Caco-2 (cell line): ENCODE measurements around the gene PRSS57. TPM values are rescaled to one million over a fixed set of nuclear protein-coding genes. Genes with fewer than 3 reads are reported as not detected.

Experiments
- BruUV-seq: library from RNA; stranded (reverse); fragments of 400-500 nt; replicated peaks from 2 replicates; lab custom pipeline; 2021; lab: Mats Ljungman, UMichigan
- CTCF ChIA-PET: fragments of 300-600 bp; sonication (Branson Sonifier 250); formaldehyde crosslinking; loops from one replicate; lab custom pipeline; 2022; ENCODE audit warnings: antibody characterized with exemption; lab: Charles Lee
- POLR2A ChIA-PET: fragments of 300-600 bp; sonication (Branson Sonifier 250); formaldehyde crosslinking; loops from one replicate; lab custom pipeline; 2022; ENCODE audit warnings: antibody characterized with exemption; lab: Charles Lee
- DNase-seq, 2 experiments: peaks; one replicate each; pipeline versions ENCODE4 v3.0.0 to v3.0.0-alpha.2; 2020 to 2022
- H3K27me3 ChIP-seq: replicated peaks from 2 replicates; pipeline ENCODE4 v1.6.0; 2011; ENCODE audit warnings: low read length; ENCODE audit not compliant: control insufficient read depth, insufficient read depth
- H3K36me3 ChIP-seq: 2 replicates; pipeline ENCODE4 v1.5.1; 2011; ENCODE audit warnings: low read length; ENCODE audit not compliant: control insufficient read depth, insufficient read depth
- H3K4me1 ChIP-seq: fragments of 250-450 bp; sonication (Bioruptor Pico); 2 replicates; pipeline ENCODE4 v1.5.1; 2020; ENCODE audit warnings: mild to moderate bottlenecking
- H3K4me3 ChIP-seq: 2 replicates; pipeline ENCODE4 v1.5.1; 2011; ENCODE audit warnings: low read depth, mild to moderate bottlenecking, control low read depth, low read length
- H3K9me3 ChIP-seq: fragments of 250-450 bp; sonication (Bioruptor Pico); 2 replicates; pipeline ENCODE4 v1.5.1; 2020; ENCODE audit warnings: mild to moderate bottlenecking, moderate library complexity
- H3K27ac Mint-ChIP-seq: one replicate; pipeline ENCODE4 v1.8.0; 2022; ENCODE audit warnings: mixed read lengths; ENCODE audit not compliant: unreplicated experiment
- H3K27me3 Mint-ChIP-seq: one replicate; pipeline ENCODE4 v1.8.0; 2022; ENCODE audit warnings: mixed read lengths; ENCODE audit not compliant: insufficient read depth, unreplicated experiment
- H3K36me3 Mint-ChIP-seq: one replicate; pipeline ENCODE4 v1.8.0; 2022; ENCODE audit warnings: mild to moderate bottlenecking, mixed read lengths; ENCODE audit not compliant: insufficient read depth, unreplicated experiment
- H3K4me1 Mint-ChIP-seq: one replicate; pipeline ENCODE4 v1.8.0; 2022; ENCODE audit warnings: low read depth, mixed read lengths; ENCODE audit not compliant: unreplicated experiment
- H3K4me3 Mint-ChIP-seq: one replicate; pipeline ENCODE4 v1.8.0; 2022; ENCODE audit warnings: mild to moderate bottlenecking, moderate library complexity, mixed read lengths; ENCODE audit not compliant: unreplicated experiment
- H3K9me3 Mint-ChIP-seq: one replicate; pipeline ENCODE4 v1.8.0; 2022; ENCODE audit warnings: mixed read lengths; ENCODE audit not compliant: unreplicated experiment
- CTCF ChIP-seq, 2 experiments: fragments of 200-600 bp in 1 of 2; IDR thresholded peaks; 1 replicate in 1 of 2; 2 replicates in 1 of 2; pipeline versions ENCODE4 v1.5.1 to v1.8.0; 2011 to 2022; ENCODE audit warnings: antibody characterized with exemption in 1 of 2, control low read depth in 1 of 2, inconsistent platforms in 1 of 2, low read depth in 1 of 2, low read length in 1 of 2, mild to moderate bottlenecking in 1 of 2, moderate library complexity in 1 of 2; ENCODE audit not compliant: insufficient read depth in 1 of 2, severe bottlenecking in 1 of 2, unreplicated experiment in 1 of 2
- intact Hi-C: fragments of 100-400 bp; cut with micrococcal nuclease; formaldehyde crosslinking; loops from one replicate; pipeline ENCODE4 v1.10.0; 2022; ENCODE audit not compliant: unreplicated experiment
- total RNA-seq: library from RNA; stranded (reverse); gene quantifications from 2 replicates; pipeline ENCODE4 v1.2.3, GENCODE V29; 2022

PRSS57 gene
- total RNA-seq, 1 experiment from 2014 or later: not detected

GRCh38 chr19:688992-689391 is 6.3 kb downstream of the PRSS57 start:
- Histone ChIP-seq H3K9me3 (no peaks in the 10 kb centered on the region), H3K27me3 (no peaks in the 10 kb centered on the region), H3K4me1 (no peaks in the 10 kb centered on the region), H3K36me3 (no peaks in the 10 kb centered on the region), H3K4me3 (no peak overlapping the region)
- CTCF ChIA-PET: no interaction called here
- H3K4me3 Mint-ChIP-seq: no peak overlapping the region
- no peaks in the 10 kb centered on the region for H3K27me3 Mint-ChIP-seq
- H3K27ac Mint-ChIP-seq: no peak overlapping the region
- peaks cover 5% of the 10 kb centered on the region for H3K36me3 Mint-ChIP-seq
- BruUV-seq: no TSS peak
- H3K9me3 Mint-ChIP-seq: no peaks in the 10 kb centered on the region
- POLR2A ChIA-PET: no interaction called here
- DNase-seq: no peak
- intact Hi-C loops: no loop called here
- peaks cover 5% of the 10 kb centered on the region for H3K4me1 Mint-ChIP-seq
- TF ChIP-seq CTCF (IDR thresholded peaks at IDR 0.05; ENCODE audit: insufficient read depth in 1 of 2, low read depth in 1 of 2, low read length in 1 of 2, severe bottlenecking in 1 of 2, unreplicated experiment in 1 of 2): no peak

GRCh38 chr19:688214-688613 is 7.0 kb downstream of the PRSS57 start:
- H3K4me3 ChIP-seq: no peak overlapping the region
- POLR2A ChIA-PET: no interaction called here
- TF ChIP-seq CTCF (IDR thresholded peaks at IDR 0.05; ENCODE audit: insufficient read depth in 1 of 2, low read depth in 1 of 2, low read length in 1 of 2, severe bottlenecking in 1 of 2, unreplicated experiment in 1 of 2): no peak
- CTCF ChIA-PET: no interaction called here
- no peak for DNase-seq
- Mint-ChIP-seq H3K9me3 (no peaks in the 10 kb centered on the region), H3K4me1 (peaks cover 5% of the 10 kb centered on the region), H3K4me3 (no peak overlapping the region), H3K36me3 (peaks cover 8% of the 10 kb centered on the region), H3K27me3 (no peaks in the 10 kb centered on the region), H3K27ac (no peak overlapping the region)
- no peaks in the 10 kb centered on the region for H3K4me1 ChIP-seq
- intact Hi-C loops: no loop called here
- no peaks in the 10 kb centered on the region for H3K9me3 ChIP-seq
- no TSS peak for BruUV-seq
- H3K27me3 ChIP-seq: no peaks in the 10 kb centered on the region
- H3K36me3 ChIP-seq: no peaks in the 10 kb centered on the region

GRCh38 chr19:687569-688166 is 7.6 kb downstream of the PRSS57 start:
- H3K9me3 Mint-ChIP-seq: no peaks in the 10 kb centered on the region

More at GRCh38 chr19:687569-688166, 7.6 kb downstream of the PRSS57 start:
- no peak for TF ChIP-seq CTCF (IDR thresholded peaks at IDR 0.05; ENCODE audit: insufficient read depth in 1 of 2, low read depth in 1 of 2, low read length in 1 of 2, severe bottlenecking in 1 of 2, unreplicated experiment in 1 of 2)
- Histone ChIP-seq H3K9me3 (no peaks in the 10 kb centered on the region), H3K27me3 (no peaks in the 10 kb centered on the region), H3K4me3 (no peak overlapping the region), H3K36me3 (no peaks in the 10 kb centered on the region), H3K4me1 (no peaks in the 10 kb centered on the region)
- Mint-ChIP-seq H3K27ac (no peak overlapping the region), H3K27me3 (no peaks in the 10 kb centered on the region), H3K4me3 (no peak overlapping the region), H3K4me1 (peaks cover 5% of the 10 kb centered on the region), H3K36me3 (peaks cover 14% of the 10 kb centered on the region)
- CTCF ChIA-PET: no interaction called here
- intact Hi-C loops: no loop called here
- POLR2A ChIA-PET: no interaction called here
- no peak for DNase-seq
- BruUV-seq: no TSS peak
